Upper lobe of left lung (tissue), 4 donors: ENCODE measurements around the gene ESRP2.

Experiments used
- CTCF ChIP-seq, 6 experiments: fragments of 450-650 bp in 4 of 6; fragments of 200-600 bp in 2 of 6; sonication (generic) in 2 of 6; IDR thresholded peaks; one replicate each; pipeline ENCODE4 v1.5.1; 2016 to 2019; ENCODE audit warnings: antibody characterized with exemption in 6 of 6
- EP300 ChIP-seq, 4 donors: sonication (generic); formaldehyde crosslinking; IDR thresholded peaks; one replicate each; pipeline ENCODE4 v1.5.1; 2017; ENCODE audit warnings: antibody characterized with exemption in 4 of 4, control low read depth in 2 of 4
- POLR2A ChIP-seq, 4 donors: fragments of 450-650 bp; IDR thresholded peaks; one replicate each; pipeline ENCODE4 v1.5.1; 2016 to 2017; ENCODE audit warnings: antibody characterized with exemption in 4 of 4, mild to moderate bottlenecking in 2 of 4

GRCh38 chr16:68250951-68251350 is 15.0 kb upstream of the ESRP2 start:
- no peak for TF ChIP-seq CTCF (IDR thresholded peaks at IDR 0.05)
- TF ChIP-seq POLR2A (IDR thresholded peaks at IDR 0.05): no peak
- no peak for TF ChIP-seq EP300 (IDR thresholded peaks at IDR 0.05)
